ENCODE results near the gene GNL1.

DNA sequence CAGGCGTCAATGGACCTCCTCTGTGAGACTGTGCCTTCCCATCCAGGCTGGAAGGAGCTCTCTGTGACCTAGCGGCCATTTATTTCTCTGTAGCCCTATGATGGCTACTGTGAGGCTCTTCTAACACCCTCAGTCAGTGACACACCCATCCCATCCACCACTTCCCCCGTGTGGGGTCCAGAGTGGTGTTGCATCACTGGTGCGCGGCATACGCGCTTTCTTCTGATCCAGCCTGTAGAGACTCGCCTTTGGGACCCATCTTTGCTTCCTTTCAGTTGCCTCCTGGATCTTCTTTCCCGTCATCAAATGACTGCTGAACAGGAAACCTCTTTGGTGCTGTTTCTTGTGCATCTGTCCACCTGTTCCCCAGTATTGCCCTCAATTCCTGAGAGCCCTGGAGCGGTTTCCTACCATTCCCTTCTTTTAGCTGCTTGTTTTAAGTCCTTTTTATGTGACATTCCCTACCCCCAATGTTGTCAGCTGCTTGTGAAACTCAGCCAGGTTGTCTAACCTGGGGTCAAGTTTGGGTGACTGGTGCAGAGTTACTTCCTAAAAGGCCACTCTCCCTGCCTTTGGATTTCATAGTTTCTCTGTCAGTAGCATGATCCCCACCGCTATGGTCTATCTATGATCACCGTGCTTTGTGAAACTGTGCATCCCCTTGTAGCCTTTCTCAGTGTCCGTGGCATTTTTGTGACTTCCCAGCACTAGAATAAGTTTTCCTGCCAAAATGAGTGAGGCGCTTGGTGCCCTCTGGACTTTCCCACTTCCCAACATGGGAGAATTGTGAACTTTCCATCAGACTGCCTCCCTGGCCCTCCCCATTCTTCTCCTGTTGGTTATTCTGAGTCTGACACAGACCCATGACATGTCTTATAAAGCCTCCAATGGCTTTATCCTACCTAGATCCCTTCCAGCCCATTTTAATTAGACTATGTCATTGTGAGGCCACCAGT, 6.5 kb upstream of the GNL1 start:
- TF ChIP-seq POLR2A (IDR thresholded peaks at IDR 0.05) (no peak), EP300 (IDR thresholded peaks at IDR 0.05) (no peak)
- TF ChIP-seq, protein P1, sequence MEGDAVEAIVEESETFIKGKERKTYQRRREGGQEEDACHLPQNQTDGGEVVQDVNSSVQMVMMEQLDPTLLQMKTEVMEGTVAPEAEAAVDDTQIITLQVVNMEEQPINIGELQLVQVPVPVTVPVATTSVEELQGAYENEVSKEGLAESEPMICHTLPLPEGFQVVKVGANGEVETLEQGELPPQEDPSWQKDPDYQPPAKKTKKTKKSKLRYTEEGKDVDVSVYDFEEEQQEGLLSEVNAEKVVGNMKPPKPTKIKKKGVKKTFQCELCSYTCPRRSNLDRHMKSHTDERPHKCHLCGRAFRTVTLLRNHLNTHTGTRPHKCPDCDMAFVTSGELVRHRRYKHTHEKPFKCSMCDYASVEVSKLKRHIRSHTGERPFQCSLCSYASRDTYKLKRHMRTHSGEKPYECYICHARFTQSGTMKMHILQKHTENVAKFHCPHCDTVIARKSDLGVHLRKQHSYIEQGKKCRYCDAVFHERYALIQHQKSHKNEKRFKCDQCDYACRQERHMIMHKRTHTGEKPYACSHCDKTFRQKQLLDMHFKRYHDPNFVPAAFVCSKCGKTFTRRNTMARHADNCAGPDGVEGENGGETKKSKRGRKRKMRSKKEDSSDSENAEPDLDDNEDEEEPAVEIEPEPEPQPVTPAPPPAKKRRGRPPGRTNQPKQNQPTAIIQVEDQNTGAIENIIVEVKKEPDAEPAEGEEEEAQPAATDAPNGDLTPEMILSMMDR (IDR thresholded peaks at IDR 0.05): no peak

Data from ovary (tissue), 3 donors.